GM23338 (cell line): ENCODE results near the gene GRIK5. TPM values are rescaled to one million over a fixed set of nuclear protein-coding genes. Genes with fewer than 3 reads are reported as not detected.

ENCODE experiments used
- ATAC-seq: fragments of 200-7000 bp; cut with Tn5 transposase; 3 replicates; pipeline ENCODE4 v1.9.1; 2020
- DNase-seq: peaks from one replicate; pipeline ENCODE4 v3.0.0-alpha.2; 2015; ENCODE audit warnings: low spot score
- H2AFZ ChIP-seq: fragments of 200-600 bp; sonication (generic); 2 replicates; pipeline ENCODE4 v1.8.0; 2016; ENCODE audit warnings: antibody characterized with exemption, mild to moderate bottlenecking, moderate library complexity
- H3F3A ChIP-seq: fragments of 200-600 bp; sonication (generic); replicated peaks from 2 replicates; pipeline ENCODE4 v1.8.0; 2017; ENCODE audit warnings: antibody characterized with exemption, mixed run types, low read depth
- H3K27ac ChIP-seq: fragments of 200-600 bp; sonication (generic); 2 replicates; pipeline ENCODE4 v1.6.1; 2016; ENCODE audit warnings: low read depth
- H3K27me3 ChIP-seq: fragments of 200-600 bp; sonication (generic); 2 replicates; pipeline ENCODE4 v1.8.0; 2016; ENCODE audit warnings: mild to moderate bottlenecking, mixed run types, moderate library complexity; ENCODE audit not compliant: insufficient read depth
- H3K36me3 ChIP-seq: fragments of 200-600 bp; sonication (generic); 2 replicates; pipeline ENCODE4 v1.8.0; 2016; ENCODE audit warnings: mild to moderate bottlenecking; ENCODE audit not compliant: insufficient read depth
- H3K4me1 ChIP-seq: fragments of 200-600 bp; sonication (generic); 2 replicates; pipeline ENCODE4 v1.8.0; 2016; ENCODE audit warnings: mild to moderate bottlenecking, moderate library complexity; ENCODE audit not compliant: insufficient read depth
- H3K4me2 ChIP-seq: fragments of 200-600 bp; sonication (generic); 2 replicates; pipeline ENCODE4 v1.7.1; 2017; ENCODE audit warnings: mixed run types
- H3K4me3 ChIP-seq: fragments of 200-600 bp; sonication (generic); 2 replicates; pipeline ENCODE4 v1.6.1; 2016; ENCODE audit warnings: mixed run types
- H3K79me2 ChIP-seq: fragments of 200-600 bp; sonication (generic); replicated peaks from 2 replicates; pipeline ENCODE4 v1.8.0; 2017; ENCODE audit warnings: mild to moderate bottlenecking; ENCODE audit not compliant: insufficient read depth
- H3K9me2 ChIP-seq: fragments of 200-600 bp; sonication (generic); 2 replicates; pipeline ENCODE4 v1.8.0; 2017; ENCODE audit not compliant: insufficient read depth
- H4K20me1 ChIP-seq: fragments of 200-600 bp; sonication (generic); replicated peaks from 2 replicates; pipeline ENCODE4 v1.8.0; 2017; ENCODE audit warnings: mild to moderate bottlenecking; ENCODE audit not compliant: insufficient read depth
- H3K27ac Mint-ChIP-seq: 2 replicates; pipeline ENCODE4 v1.8.0; 2020; ENCODE audit warnings: inconsistent platforms, mild to moderate bottlenecking, moderate library complexity, mixed read lengths
- H3K27me3 Mint-ChIP-seq: 3 replicates; pipeline ENCODE4 v1.8.0; 2022; ENCODE audit warnings: low read depth, mild to moderate bottlenecking, moderate library complexity, mixed read lengths, inconsistent platforms; ENCODE audit not compliant: insufficient read depth, poor library complexity
- H3K36me3 Mint-ChIP-seq: 3 replicates; pipeline ENCODE4 v1.8.0; 2021; ENCODE audit warnings: low read depth, mild to moderate bottlenecking, inconsistent platforms, moderate library complexity, mixed read lengths
- H3K4me1 Mint-ChIP-seq: 3 replicates; pipeline ENCODE4 v1.8.0; 2020; ENCODE audit warnings: mild to moderate bottlenecking, inconsistent platforms, mixed read lengths
- H3K4me3 Mint-ChIP-seq: 3 replicates; pipeline ENCODE4 v1.8.0; 2021; ENCODE audit warnings: moderate library complexity, mild to moderate bottlenecking, inconsistent platforms, mixed read lengths
- H3K9me3 Mint-ChIP-seq: 3 replicates; pipeline ENCODE4 v1.8.0; 2020; ENCODE audit warnings: moderate library complexity, mild to moderate bottlenecking, inconsistent platforms, mixed read lengths
- CREB1 ChIP-seq: fragments of 250-450 bp; sonication (Bioruptor Pico); IDR thresholded peaks from 2 replicates; pipeline ENCODE4 v1.5.0; 2020; ENCODE audit warnings: low read depth, mild to moderate bottlenecking, moderate library complexity
- CTCF ChIP-seq, 2 experiments: fragments of 200-600 bp in 1 of 2; sonication (generic) in 1 of 2; conservative IDR thresholded peaks; 2 replicates each; pipeline versions ENCODE4 v1.5.1 to v1.6.1; 2016 to 2017; ENCODE audit warnings: antibody characterized with exemption in 2 of 2, low read depth in 2 of 2, mild to moderate bottlenecking in 2 of 2, moderate library complexity in 1 of 2
- ETS1 ChIP-seq: IDR thresholded peaks from 2 replicates; pipeline ENCODE4 v1.6.1; 2016; ENCODE audit warnings: antibody characterized with exemption
- JUNB ChIP-seq: IDR thresholded peaks from one replicate; pipeline ENCODE4 v1.6.1; 2016; ENCODE audit warnings: antibody characterized with exemption; ENCODE audit not compliant: unreplicated experiment
- NANOG ChIP-seq: IDR thresholded peaks from 2 replicates; pipeline ENCODE4 v1.6.1; 2016; ENCODE audit warnings: antibody characterized with exemption, borderline replicate concordance
- POLR2AphosphoS5 ChIP-seq: IDR thresholded peaks from 2 replicates; pipeline ENCODE4 v1.6.1; 2016; ENCODE audit warnings: antibody characterized with exemption, low read depth
- STAT1 ChIP-seq: IDR thresholded peaks from one replicate; pipeline ENCODE4 v1.6.1; 2016; ENCODE audit warnings: antibody characterized with exemption; ENCODE audit not compliant: unreplicated experiment
- ZNF331 ChIP-seq: fragments of 250-450 bp; sonication (Bioruptor Pico); IDR thresholded peaks from 2 replicates; pipeline ENCODE4 v1.5.0; 2020; ENCODE audit warnings: low read depth, mild to moderate bottlenecking, moderate library complexity
- ZNF462 ChIP-seq: fragments of 250-450 bp; sonication (Bioruptor Pico); IDR thresholded peaks from 2 replicates; pipeline ENCODE4 v1.5.0; 2020; ENCODE audit warnings: mild to moderate bottlenecking, moderate library complexity
- polyA plus RNA-seq: library from polyadenylated mRNA; unstranded; fragments of >200 nt; fragmentation: Nextera tagmentation; extraction: Ambion mirVana; gene quantifications from 2 replicates; pipeline ENCODE4 v1.2.1, GENCODE V29; 2016
- total RNA-seq: library from RNA; depleted of rRNA; stranded (reverse); fragments of >200 nt; shearing (Covaris generic); gene quantifications from 2 replicates; pipeline ENCODE4 v1.2.3, GENCODE V29; 2014

Gene GRIK5
- total and polyA plus RNA-seq, 2 experiments from 2014 or later = 5.1 to 42.5 TPM

- peaks cover 28% of the 10 kb centered on the region for H3K79me2 ChIP-seq
- no peak for DNase-seq
- peak overlapping the region; percentile 91 for H3K4me2 ChIP-seq
Observed at GRCh38 chr19:42068361-42068755, 1.6 kb downstream of the GRIK5 start.

More at GRCh38 chr19:42068361-42068755, 1.6 kb downstream of the GRIK5 start:
- H3K4me1 ChIP-seq = peaks cover 20% of the 10 kb centered on the region
- H3K4me3 ChIP-seq = peak overlapping the region; percentile 83
- TF ChIP-seq ZNF331 (CRISPR knock-in tag) = no peak
- TF ChIP-seq ETS1 = no peak
- TF ChIP-seq STAT1 = no peak
- no peak for TF ChIP-seq CTCF (conservative IDR thresholded peaks at IDR 0.05; ENCODE audit: low read depth in 2 of 2)
- no peak for TF ChIP-seq ZNF462 (CRISPR knock-in tag)
- TF ChIP-seq POLR2AphosphoS5 = no peak
- TF ChIP-seq CREB1 (CRISPR knock-in tag) = no peak
- TF ChIP-seq NANOG = no peak
- TF ChIP-seq JUNB = no peak
- H3K27me3 ChIP-seq = no peaks in the 10 kb centered on the region
- Mint-ChIP-seq H3K27me3 (peaks cover 4% of the 10 kb centered on the region), H3K4me1 (peaks cover 16% of the 10 kb centered on the region), H3K4me3 (no peak overlapping the region), H3K27ac (no peak overlapping the region), H3K36me3 (peaks cover 16% of the 10 kb centered on the region), H3K9me3 (0 out of 3 replicates have a peak, but pooled peaks cover 3% of the 10 kb centered on the region)
- peaks cover 12% of the 10 kb centered on the region for H4K20me1 ChIP-seq
- no peak overlapping the region for H2AFZ ChIP-seq
- H3K27ac ChIP-seq = no peak overlapping the region
- ATAC-seq = no peak
- no peaks in the 10 kb centered on the region; the same call in 1 of the 2 replicates for H3K36me3 ChIP-seq
- no peaks in the 10 kb centered on the region for H3K9me2 ChIP-seq
- peaks cover 6% of the 10 kb centered on the region; the same call in 1 of the 2 replicates for H3F3A ChIP-seq
